NB4 (cell line): ENCODE results near the gene SH3PXD2B.

Experiments used
- CTCF ChIP-seq: IDR thresholded peaks from one replicate; pipeline ENCODE4 v1.5.1; 2012; ENCODE audit warnings: low read depth, low read length
- MYC ChIP-seq: IDR thresholded peaks from 2 replicates; pipeline ENCODE4 v1.6.1; 2011; ENCODE audit warnings: low read depth, low read length
- POLR2A ChIP-seq: IDR thresholded peaks from 2 replicates; pipeline ENCODE4 v1.6.1; 2011; ENCODE audit warnings: mild to moderate bottlenecking; ENCODE audit not compliant: insufficient read length; ENCODE audit errors: extremely low read depth
- TF ChIP-seq, protein P1 (sequence below): IDR thresholded peaks from 2 replicates; pipeline ENCODE4 v1.6.1; 2011; ENCODE audit warnings: low read depth, low read length

DNA sequence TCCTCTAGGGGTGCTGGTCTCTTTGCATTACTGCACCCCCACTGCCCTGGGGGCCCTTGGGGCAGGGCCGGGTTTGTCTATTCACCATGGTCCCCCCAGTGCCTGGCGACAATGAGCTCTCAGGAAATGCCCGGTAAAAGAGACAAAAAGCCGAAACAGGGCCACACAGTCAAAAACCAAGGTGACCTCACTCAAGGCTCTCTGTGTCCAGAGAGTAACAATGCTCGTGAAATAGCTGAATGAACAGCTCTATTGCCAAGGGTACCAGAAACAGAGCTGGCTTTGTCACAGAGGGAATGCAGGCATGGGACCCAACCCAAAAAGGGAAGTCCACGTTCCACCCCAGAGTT, 16.0 kb downstream of the SH3PXD2B start:
- TF ChIP-seq CTCF: no peak
- TF ChIP-seq POLR2A: no peak
- TF ChIP-seq, protein P1, sequence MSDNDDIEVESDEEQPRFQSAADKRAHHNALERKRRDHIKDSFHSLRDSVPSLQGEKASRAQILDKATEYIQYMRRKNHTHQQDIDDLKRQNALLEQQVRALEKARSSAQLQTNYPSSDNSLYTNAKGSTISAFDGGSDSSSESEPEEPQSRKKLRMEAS: no peak
- TF ChIP-seq MYC: no peak
